Raji (cell line): ENCODE data around the gene PSMA4.

Source experiments
- POLR2A ChIP-seq: IDR thresholded peaks from 2 replicates; pipeline ENCODE4 v1.6.1; 2011; ENCODE audit warnings: low read depth, low read length, control low read depth; ENCODE audit not compliant: insufficient read depth

Gene PSMA4

GRCh38 chr15:78573416-78573815 is 33.2 kb downstream of the PSMA4 start:
- no peak for TF ChIP-seq POLR2A

DNA sequence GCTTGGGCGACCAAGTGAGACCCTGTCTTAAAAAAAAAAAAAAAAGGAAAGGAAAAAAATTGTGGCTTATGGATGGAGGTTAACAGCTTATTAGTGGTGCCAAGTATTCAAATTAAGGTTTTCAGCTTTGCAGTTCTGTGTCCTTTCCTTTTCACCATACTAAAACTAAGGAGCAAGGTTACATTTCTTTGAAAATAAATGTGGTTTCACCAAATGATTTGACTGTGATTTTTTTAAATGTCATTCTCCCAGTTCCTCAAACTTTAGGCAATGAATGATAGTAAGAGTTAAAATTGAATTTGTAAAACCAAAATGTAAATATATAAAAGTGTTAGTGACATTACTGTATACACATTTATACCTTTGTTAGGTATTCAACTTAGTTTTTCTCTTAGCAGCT is 34.7 kb downstream of the PSMA4 start:
- no peak for TF ChIP-seq POLR2A

- TF ChIP-seq POLR2A = no peak
These were observed 57.3 kb downstream of the PSMA4 start for GRCh38 chr15:78597583-78597982.

GRCh38 chr15:78598348-78598747 is 58.1 kb downstream of the PSMA4 start:
- no peak for TF ChIP-seq POLR2A

DNA sequence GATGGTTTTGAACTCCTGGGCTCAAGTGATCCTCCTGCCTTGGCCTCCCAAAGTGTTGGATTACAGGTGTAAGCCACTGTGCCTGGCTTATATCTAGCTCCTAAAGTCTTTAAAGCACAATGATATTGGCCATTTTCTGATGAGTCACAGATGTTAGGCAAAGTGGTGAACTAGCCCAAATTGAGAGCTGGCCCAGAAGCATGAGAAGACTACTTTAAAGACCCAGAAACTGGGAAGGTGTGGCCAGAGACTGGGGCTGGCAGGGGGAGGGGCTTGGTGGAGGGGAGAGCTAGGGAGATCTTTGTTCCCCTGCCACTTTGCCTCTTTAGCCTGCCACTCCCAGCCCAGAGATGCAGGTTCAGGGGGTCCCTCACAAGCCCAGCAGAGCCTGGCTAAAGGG is 58.9 kb downstream of the PSMA4 start:
- TF ChIP-seq POLR2A = no peak
